IPS-11a (cell line): Measurements from ENCODE around the gene CTNNBL1.

Source experiments
- H3K4me3 ChIP-seq: one replicate; pipeline ENCODE4 v1.5.1; 2013; ENCODE audit warnings: low read depth, low read length, control low read depth

The CTNNBL1 gene

DNA sequence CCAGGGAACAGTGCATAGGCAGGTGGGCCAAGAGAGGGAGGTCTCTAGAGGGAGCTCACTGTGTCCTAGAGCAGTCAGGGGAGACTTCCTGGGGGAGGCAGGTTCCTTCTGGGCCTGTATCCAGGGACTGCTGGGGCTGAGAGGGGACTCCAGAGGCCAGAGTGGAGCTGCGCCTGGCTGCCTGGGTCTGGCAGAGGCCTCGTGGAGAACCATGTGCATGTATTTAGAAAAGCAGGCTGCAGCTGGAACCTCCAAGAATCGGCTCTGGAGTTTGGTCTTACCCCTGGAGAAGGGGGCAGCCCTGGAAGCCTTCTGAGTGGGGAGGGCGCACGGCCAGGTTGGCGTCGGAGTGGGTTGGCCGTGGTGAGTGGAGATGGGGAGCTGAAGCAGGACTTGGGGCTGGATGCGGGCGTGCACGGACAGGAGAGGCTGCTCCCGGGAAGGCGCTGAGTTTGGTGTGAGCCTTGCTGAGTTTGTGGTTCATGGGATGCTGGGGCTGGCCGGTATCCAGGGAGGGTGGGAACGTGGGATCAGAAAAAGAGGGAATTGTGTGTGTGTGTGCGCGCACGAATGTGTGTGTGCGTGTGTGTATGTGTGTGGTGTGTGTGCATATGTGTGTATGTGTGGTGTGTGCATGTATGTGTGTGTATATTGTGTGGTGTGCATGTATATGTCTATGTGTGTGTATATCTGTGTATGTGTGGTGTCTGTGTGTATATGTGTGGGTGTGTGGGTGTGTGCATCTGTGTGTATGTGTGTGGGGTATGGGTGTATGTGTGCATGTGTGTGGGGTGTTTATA, 219.9 kb downstream of the CTNNBL1 start:
- H3K4me3 ChIP-seq: no peak overlapping the region

DNA sequence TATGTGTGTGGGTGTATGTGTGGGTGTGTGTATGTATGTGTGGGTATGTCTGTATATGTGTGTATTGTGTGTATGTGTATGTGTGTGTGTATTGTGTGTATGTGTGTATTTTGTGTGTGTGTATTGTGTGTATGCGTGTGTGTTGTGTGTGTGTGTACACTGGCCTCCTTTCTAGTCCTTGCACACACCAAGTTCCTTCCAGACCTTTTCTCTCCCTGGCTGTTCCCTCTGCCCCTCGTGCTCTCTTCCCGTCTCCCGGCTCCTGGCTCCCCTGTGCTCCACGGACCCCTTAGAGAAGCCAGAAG, 220.5 kb downstream of the CTNNBL1 start:
- H3K4me3 ChIP-seq: peak overlapping the region; percentile 28

DNA sequence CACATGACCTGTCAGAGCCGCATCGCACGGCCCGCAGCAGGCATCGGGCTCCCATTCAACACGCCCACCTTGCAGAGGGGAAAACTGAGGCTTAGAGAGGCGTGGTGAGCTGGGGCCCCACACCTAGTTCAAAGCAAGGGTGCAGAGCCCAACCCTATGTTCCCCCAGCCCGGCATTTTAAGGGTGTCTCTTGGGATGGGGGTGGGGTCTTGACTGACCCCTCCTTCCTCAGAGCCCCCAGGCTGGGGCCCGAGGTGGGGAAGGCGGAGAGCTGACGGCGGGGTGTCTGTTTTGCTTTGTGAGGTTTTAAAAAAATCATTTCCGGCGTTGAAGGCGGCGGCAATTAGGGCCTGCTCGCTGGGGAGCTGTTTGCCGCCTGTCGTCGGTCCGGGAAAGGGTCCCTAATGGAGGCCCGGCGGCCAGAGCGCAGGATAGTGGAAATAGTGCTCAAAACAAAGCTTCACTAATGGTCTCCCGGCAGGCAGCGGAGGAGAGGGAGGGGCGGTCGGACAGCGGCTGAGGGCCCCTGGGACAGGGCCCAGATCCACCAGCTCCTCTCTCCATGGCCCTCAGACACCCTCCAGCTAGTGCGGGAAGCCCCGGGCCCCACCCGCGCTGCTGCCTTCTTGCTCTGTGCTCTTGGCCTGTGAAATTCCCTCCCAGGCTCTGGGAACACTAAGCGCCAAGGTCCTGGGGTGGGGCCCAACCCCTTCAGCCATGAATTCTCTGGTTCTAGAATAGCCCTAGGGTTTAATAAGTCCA, 221.0 kb downstream of the CTNNBL1 start:
- peak overlapping the region; percentile 28 for H3K4me3 ChIP-seq

DNA sequence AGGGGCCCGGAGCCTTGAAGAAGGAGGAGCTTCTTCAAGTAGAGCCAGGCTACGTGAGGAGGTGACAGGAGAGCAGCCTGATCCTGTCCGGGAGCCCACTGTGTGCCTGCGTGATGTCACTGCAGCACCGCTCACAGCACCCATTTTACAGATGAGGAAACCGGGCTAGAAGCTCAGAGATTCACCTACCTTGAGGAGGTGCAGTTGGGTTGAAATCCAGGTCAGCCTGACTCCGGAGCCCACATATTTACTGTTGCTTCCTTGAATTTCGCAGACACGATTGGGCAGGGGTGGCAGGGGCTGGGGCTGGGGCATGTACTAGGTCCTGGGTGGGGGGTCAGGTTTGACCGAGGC, 221.6 kb downstream of the CTNNBL1 start:
- H3K4me3 ChIP-seq: peak overlapping the region; percentile 28

DNA sequence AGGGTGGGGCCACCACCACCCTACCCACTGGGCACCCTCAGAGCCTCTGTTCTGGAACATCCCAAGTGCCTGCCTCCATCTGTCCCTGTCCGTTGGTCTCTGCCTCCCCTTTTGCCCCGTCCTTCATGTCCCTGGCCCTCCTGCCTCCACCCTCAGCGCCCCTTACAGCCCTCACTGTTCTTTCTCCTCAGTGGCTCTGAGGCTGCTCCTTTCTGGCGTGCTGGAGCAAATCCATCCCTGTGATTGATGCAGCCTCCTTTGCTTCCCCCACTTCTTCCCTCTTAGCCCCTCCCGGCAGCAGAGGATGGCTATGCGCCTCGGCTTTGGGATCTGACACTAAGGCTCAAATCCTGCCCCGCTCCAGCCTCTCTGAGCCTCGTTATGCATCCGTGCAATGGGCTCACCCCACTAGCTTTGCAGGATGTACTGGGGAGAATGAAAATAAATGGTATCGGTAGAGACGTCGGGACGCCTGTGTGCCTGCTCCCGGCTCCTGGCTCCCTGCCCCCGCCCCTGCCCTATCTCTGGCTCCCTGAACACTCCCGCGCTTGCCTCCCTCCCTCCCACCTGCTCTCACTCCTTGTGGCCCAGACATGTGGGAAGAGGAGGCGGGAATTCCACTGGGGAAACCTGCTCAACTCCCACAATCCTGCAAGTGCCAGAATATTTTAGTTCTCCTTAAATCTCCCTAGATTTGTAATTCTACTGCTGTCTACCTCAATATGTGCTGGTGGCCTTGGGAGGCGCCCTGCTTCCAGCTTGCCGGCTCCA, 222.2 kb downstream of the CTNNBL1 start:
- peak overlapping the region; percentile 38 for H3K4me3 ChIP-seq

DNA sequence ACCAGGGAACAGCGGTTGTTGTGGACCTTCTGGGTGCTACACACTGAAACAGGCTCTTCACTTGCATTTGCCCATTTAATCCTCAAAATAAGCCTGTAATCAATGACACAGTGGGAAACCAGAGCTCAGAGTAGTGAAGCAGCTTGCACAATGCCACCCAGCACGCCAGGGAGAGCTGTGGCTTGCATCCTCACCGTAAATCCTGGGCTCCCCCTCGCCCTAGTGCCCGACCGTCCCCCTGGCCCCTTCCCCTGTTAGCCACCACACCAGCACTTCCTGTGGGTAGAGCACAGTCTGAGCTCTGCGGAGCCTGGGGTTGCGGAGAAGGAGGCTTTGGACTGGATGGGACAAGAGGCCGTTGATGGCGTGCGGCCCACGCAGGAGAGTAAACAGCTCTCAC, 223.6 kb downstream of the CTNNBL1 start:
- H3K4me3 ChIP-seq: no peak overlapping the region

DNA sequence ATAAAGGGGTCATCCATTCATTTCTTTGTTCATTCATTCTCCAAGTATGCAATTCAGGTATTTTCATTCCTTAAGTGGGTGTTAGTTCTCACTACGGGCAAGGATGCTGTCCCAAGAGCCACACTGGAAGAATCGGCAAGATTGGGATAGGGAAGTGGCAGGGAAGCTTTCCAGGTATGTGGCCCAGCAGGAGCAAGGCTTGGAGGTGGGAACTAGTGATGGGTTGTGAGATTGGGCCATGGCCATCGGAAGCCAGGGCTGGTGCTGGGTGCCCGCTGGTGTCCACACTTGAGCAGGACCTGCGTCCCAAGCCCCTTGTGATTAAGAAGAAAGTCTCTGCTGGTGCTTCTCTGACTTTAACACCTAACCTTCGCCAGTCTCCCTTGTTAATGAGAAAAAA, 224.2 kb downstream of the CTNNBL1 start:
- no peak overlapping the region for H3K4me3 ChIP-seq

DNA sequence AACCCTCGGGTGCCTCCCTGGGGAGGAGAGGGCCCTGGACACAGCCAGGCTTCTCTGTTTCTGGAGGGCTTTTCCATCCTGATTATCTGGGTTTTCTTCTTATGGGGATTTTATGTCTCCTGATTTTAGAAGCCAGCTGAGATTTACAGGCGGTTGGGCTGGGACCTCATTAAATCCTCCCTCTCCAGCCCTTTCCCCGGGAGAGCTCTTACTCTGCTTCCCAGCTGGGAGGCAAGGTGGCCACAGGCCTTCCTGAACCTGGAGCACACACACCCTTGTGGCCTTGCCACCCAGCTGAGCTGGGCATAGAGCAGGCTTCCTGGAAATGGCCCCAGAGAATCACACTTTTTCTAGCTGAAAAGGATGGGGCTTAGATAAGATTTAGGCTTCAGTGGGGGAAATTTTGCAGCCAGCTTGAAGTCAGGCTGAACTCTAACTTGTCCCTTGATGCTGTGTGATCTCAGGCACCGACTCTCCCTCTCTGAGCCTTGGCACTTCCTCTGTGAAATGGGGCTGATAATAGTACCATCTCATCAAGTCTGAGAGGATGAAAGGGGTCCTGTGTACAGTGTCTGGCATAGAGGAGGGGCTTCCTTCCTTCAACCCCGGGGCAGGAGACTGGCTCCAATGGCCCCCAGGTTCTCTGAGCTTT, 225.7 kb downstream of the CTNNBL1 start:
- H3K4me3 ChIP-seq: no peak overlapping the region

DNA sequence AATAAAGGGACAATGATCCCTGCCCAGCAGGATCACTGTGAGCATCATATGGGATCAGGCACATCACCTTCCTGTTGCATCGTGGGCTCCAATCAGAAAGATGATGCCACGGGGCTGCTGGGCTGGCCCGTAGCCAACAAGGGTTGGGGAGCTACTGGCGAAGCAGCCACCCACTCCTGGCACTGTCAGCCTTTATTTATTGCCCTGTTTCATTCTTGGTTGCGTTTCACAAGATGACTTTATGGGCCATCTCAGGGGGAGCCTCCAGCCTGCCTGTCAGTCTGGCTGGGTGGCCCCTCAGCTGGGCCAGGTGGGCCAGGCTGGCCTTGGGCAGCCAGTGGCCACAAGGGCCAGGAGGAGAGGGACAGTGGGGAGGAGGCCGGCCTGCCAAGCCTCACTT, 226.4 kb downstream of the CTNNBL1 start:
- no peak overlapping the region for H3K4me3 ChIP-seq

DNA sequence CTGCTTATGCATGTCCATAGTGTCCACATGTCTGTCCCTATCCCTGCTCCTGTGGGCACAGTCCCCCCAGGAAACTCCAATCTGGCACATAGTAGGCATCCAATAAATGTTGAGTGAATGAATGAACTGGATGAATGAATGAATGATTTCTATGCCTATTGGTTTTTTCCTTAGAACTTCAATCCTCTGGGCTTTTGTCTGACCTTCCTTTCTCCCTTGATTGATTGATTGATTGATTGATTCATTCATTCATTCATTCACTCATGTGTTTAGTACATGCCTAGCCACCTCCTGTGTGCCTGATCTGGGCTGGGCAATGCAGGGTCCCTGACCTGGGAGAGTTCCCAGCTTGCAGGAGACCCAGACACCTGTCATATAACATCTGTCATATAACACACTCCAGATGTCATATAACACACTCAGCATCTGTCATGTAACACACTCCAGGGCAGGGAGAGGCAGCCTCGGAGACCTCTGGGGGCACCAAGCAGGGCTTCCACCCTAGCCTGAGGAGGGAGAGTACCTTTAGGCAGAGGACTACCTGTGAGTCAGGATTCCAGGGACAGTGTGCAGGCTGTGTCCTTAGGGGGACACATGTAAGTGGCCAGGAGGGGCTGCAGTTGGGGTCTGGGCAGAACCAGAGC, 227.0 kb downstream of the CTNNBL1 start:
- H3K4me3 ChIP-seq: no peak overlapping the region

DNA sequence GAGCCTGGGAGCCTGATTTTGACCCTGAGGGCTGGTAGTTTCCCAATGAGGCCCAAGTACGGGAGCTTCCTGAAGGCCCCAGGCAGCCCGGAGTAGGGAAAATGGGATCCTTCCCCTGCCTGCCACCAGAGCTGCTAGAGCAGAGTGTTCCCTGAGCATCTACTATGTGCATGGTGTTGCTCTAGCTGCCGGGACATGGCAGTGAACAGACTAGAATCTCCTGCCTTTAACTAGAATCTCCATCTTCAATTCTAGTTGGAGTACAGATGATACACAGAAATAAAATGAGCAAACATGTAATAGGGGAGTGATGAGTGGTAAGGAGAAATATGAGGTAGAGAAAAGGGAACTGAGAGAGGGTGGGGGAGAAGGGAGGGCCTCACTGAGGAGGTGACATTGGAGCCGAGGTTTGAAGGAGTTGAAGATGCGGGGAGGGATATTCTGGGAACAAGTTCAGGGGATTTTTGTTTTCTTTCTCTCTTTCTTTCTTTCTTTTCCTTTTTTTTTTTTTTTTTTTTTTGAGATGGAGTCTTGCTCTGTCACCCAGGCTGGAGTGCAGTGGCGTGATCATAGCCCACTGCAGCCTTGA, 227.6 kb downstream of the CTNNBL1 start:
- no peak overlapping the region for H3K4me3 ChIP-seq
